ENCODE results near the gene RBM39.

DNA sequence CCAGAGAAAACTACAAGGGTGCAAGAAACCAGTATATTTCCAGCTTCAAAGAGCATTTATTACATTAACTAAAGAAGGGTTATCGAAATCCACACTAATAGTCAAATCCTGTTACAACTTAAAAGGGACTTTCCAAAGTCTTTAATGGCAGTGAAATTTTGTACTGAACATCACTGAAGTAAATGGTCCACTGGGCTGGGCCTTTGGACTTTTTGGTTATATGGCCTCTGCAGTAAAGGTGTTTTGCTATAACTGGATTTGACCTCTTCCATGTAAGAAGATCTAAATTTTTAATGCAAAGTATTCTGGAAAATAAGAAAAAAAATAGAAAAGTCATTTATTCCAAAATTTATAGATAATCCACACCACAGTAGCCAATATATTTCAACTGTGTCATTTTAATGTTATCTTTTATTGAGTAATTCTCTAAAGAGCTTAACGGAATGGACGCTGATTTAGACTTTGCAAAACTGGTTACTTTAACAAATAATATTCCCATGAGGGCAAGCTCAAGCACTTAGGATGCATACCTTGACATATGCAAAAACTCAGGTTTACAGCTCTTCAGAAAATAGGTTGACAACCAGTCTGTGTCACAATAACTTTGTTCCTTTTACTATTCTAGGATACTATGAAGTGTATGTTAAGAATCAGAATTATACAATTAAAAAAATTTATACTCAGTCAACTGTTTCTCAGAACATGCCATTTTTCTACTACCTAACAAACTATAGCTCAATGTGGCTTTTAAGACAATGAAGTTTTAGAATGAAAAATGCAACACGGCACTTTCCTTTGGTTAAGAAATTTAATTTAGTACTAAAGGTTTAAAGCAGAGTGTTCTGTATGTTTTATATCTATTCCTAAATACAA lies 7.0 kb downstream of the RBM39 start:
- TF ChIP-seq, protein P1, sequence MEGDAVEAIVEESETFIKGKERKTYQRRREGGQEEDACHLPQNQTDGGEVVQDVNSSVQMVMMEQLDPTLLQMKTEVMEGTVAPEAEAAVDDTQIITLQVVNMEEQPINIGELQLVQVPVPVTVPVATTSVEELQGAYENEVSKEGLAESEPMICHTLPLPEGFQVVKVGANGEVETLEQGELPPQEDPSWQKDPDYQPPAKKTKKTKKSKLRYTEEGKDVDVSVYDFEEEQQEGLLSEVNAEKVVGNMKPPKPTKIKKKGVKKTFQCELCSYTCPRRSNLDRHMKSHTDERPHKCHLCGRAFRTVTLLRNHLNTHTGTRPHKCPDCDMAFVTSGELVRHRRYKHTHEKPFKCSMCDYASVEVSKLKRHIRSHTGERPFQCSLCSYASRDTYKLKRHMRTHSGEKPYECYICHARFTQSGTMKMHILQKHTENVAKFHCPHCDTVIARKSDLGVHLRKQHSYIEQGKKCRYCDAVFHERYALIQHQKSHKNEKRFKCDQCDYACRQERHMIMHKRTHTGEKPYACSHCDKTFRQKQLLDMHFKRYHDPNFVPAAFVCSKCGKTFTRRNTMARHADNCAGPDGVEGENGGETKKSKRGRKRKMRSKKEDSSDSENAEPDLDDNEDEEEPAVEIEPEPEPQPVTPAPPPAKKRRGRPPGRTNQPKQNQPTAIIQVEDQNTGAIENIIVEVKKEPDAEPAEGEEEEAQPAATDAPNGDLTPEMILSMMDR (IDR thresholded peaks at IDR 0.05): no peak
- no peak for TF ChIP-seq POLR2A (IDR thresholded peaks at IDR 0.05)
- no peak for TF ChIP-seq POLR2AphosphoS5 (IDR thresholded peaks at IDR 0.05; ENCODE audit: insufficient read depth in 1 of 2, low read depth in 1 of 2)
